HepG2 (cell line): ENCODE data around the gene EXOC3L4. TPM values are rescaled to one million over a fixed set of nuclear protein-coding genes. Genes with fewer than 3 reads are reported as not detected.

Experiments used
- ADNP ChIP-seq: sonication (generic); formaldehyde crosslinking; IDR thresholded peaks from 2 replicates; pipeline ENCODE4 v1.4.0; 2020; ENCODE audit warnings: missing genetic modification reagents
- BHLHE40 ChIP-seq: IDR thresholded peaks from 2 replicates; pipeline ENCODE4 v1.6.1; 2011; ENCODE audit warnings: low read length, improper control_type of control experiment
- CSRNP1 ChIP-seq: sonication (generic); formaldehyde crosslinking; IDR thresholded peaks from 2 replicates; pipeline ENCODE4 v1.8.1; 2023; ENCODE audit warnings: mild to moderate bottlenecking, missing genetic modification reagents
- EEA1 ChIP-seq: sonication (generic); formaldehyde crosslinking; IDR thresholded peaks from 2 replicates; pipeline ENCODE4 v1.5.1; 2020; ENCODE audit warnings: mild to moderate bottlenecking, missing genetic modification reagents, borderline replicate concordance
- FOXP1 ChIP-seq, 2 experiments: fragments of 450-650 bp in 1 of 2; IDR thresholded peaks; 2 replicates each; pipeline ENCODE4 v1.6.1; 2017 to 2018; ENCODE audit warnings: antibody characterized with exemption in 1 of 2
- GATAD1 ChIP-seq: IDR thresholded peaks from 2 replicates; pipeline ENCODE4 v1.6.1; 2016; ENCODE audit warnings: missing genetic modification reagents, missing compliant biosample characterization
- GLMP ChIP-seq: sonication (generic); formaldehyde crosslinking; IDR thresholded peaks from 2 replicates; pipeline ENCODE4 v1.9.0; 2021; ENCODE audit warnings: missing genetic modification reagents, mild to moderate bottlenecking, borderline replicate concordance
- GPBP1L1 ChIP-seq: sonication (generic); formaldehyde crosslinking; IDR thresholded peaks from 2 replicates; pipeline ENCODE4 v1.5.0; 2020; ENCODE audit warnings: mild to moderate bottlenecking, missing genetic modification reagents
- IKZF4 ChIP-seq: sonication (generic); formaldehyde crosslinking; IDR thresholded peaks from 2 replicates; pipeline ENCODE4 v1.5.1; 2020; ENCODE audit warnings: borderline replicate concordance, mild to moderate bottlenecking, low read depth, missing genetic modification reagents; ENCODE audit errors: not compliant biosample characterization
- KAT2B ChIP-seq: fragments of 150-350 bp; IDR thresholded peaks from 2 replicates; pipeline ENCODE4 v1.6.1; 2014; ENCODE audit warnings: low read depth, low read length, borderline replicate concordance
- KLF12 ChIP-seq: sonication (generic); formaldehyde crosslinking; IDR thresholded peaks from 2 replicates; pipeline ENCODE4 v1.4.0; 2020; ENCODE audit warnings: missing genetic modification reagents, borderline replicate concordance
- MYC ChIP-seq: sonication (generic); formaldehyde crosslinking; IDR thresholded peaks from 2 replicates; pipeline ENCODE4 v1.9.0; 2021; ENCODE audit warnings: missing genetic modification reagents, borderline replicate concordance
- SALL2 ChIP-seq: sonication (generic); formaldehyde crosslinking; IDR thresholded peaks from 2 replicates; pipeline ENCODE4 v1.8.1; 2023; ENCODE audit warnings: mild to moderate bottlenecking, missing genetic modification reagents, inconsistent platforms
- SOX6 ChIP-seq, 2 experiments: fragments of 450-650 bp in 1 of 2; sonication (generic) in 1 of 2; formaldehyde crosslinking in 1 of 2; IDR thresholded peaks; 2 replicates each; pipeline versions ENCODE4 v1.4.0 to v1.6.1; 2017 to 2020; ENCODE audit warnings: antibody characterized with exemption in 1 of 2, mild to moderate bottlenecking in 1 of 2, missing genetic modification reagents in 1 of 2
- SRY ChIP-seq: sonication (generic); formaldehyde crosslinking; IDR thresholded peaks from 2 replicates; pipeline ENCODE4 v1.8.0; 2022; ENCODE audit warnings: mild to moderate bottlenecking, missing genetic modification reagents
- THAP9 ChIP-seq: sonication (generic); formaldehyde crosslinking; IDR thresholded peaks from 2 replicates; pipeline ENCODE4; 2020; ENCODE audit warnings: missing genetic modification reagents, mild to moderate bottlenecking, borderline replicate concordance
- THYN1 ChIP-seq: sonication (generic); formaldehyde crosslinking; IDR thresholded peaks from 2 replicates; pipeline ENCODE4 v1.8.1; 2023; ENCODE audit warnings: low read depth, mild to moderate bottlenecking, moderate library complexity, missing genetic modification reagents, borderline replicate concordance
- ZBTB38 ChIP-seq: sonication (generic); formaldehyde crosslinking; IDR thresholded peaks from 2 replicates; pipeline ENCODE4 v1.5.1; 2020; ENCODE audit warnings: mild to moderate bottlenecking, missing genetic modification reagents
- ZKSCAN1 ChIP-seq: fragments of 150-350 bp; IDR thresholded peaks from 2 replicates; pipeline ENCODE4 v1.6.1; 2014; ENCODE audit warnings: low read length
- ZNF703 ChIP-seq: sonication (generic); formaldehyde crosslinking; IDR thresholded peaks from 2 replicates; pipeline ENCODE4 v1.5.1; 2020; ENCODE audit warnings: missing genetic modification reagents, mild to moderate bottlenecking, moderate library complexity, borderline replicate concordance
- ZNF740 ChIP-seq: sonication (generic); formaldehyde crosslinking; IDR thresholded peaks from 2 replicates; pipeline ENCODE4 v1.4.0; 2020; ENCODE audit warnings: missing genetic modification reagents
- ZNF883 ChIP-seq: sonication (generic); formaldehyde crosslinking; IDR thresholded peaks from 2 replicates; pipeline ENCODE4 v1.5.1; 2020; ENCODE audit warnings: mild to moderate bottlenecking, missing genetic modification reagents; ENCODE audit errors: not compliant biosample characterization
- polyA plus RNA-seq, 8 experiments: library from polyadenylated mRNA; depleted of rRNA in 3 of 8; stranded (reverse) in 7 of 8; unstranded in 1 of 8; fragments of >200 nt; fragmentation: Illumina TruSeq in 4 of 8; extraction: Trizol in 4 of 8; gene quantifications; 2 replicates each; pipeline versions ENCODE4 v1.2.1 to v1.2.3, GENCODE V29; 2011 to 2016; ENCODE audit warnings: low read depth in 4 of 8, missing spikeins in 1 of 8, mixed read lengths in 1 of 8; ENCODE audit not compliant: insufficient read depth in 1 of 8
- total RNA-seq, 5 experiments: library from RNA; depleted of rRNA; stranded (reverse); fragments of >200 nt; fragmentation: Illumina TruSeq; extraction: Trizol; gene quantifications; 2 replicates each; pipeline ENCODE4 v1.2.3, GENCODE V29; 2016; ENCODE audit warnings: low read depth in 1 of 5

The EXOC3L4 gene
- total and polyA plus RNA-seq, 2 of the 13 experiments (the other 11 are each of a cell fraction or from before 2014, with no cell fraction given) = 11.8 to 27.0 TPM

- TF ChIP-seq MYC (no peak), THAP9 (no peak), ZBTB38 (no peak), SRY (CRISPR knock-in tag) (no peak), ADNP (CRISPR knock-in tag) (no peak), ZKSCAN1 (no peak), IKZF4 (CRISPR knock-in tag) (no peak), EEA1 (CRISPR knock-in tag) (no peak), FOXP1 (IDR thresholded peaks at IDR 0.05) (no peak), FOXP1 (CRISPR knock-in tag; IDR thresholded peaks at IDR 0.05) (peak; percentile 43; the same call in 1 of the 2 replicates), THYN1 (CRISPR knock-in tag) (no peak), GATAD1 (CRISPR knock-in tag) (no peak), SALL2 (CRISPR knock-in tag) (no peak), GPBP1L1 (CRISPR knock-in tag) (no peak), SOX6 (IDR thresholded peaks at IDR 0.05) (no peak), SOX6 (CRISPR knock-in tag; IDR thresholded peaks at IDR 0.05) (no peak), BHLHE40 (no peak), GLMP (CRISPR knock-in tag) (no peak), ZNF883 (CRISPR knock-in tag) (no peak), KLF12 (CRISPR knock-in tag) (no peak), ZNF703 (CRISPR knock-in tag) (no peak), ZNF740 (no peak), CSRNP1 (CRISPR knock-in tag) (no peak), KAT2B (no peak)
Measured at GRCh38 chr14:103132381-103133209, 38.1 kb downstream of the EXOC3L4 start (continued).
